HG02610 (cell line): ENCODE measurements around the gene SYNJ1.
A peak's percentile ranks its signal among the peaks of the same experiment; 100 is the strongest.
"Not testable (repeated sequence)": the region's sequence is repeated elsewhere in the genome, so short reads cannot be mapped to it uniquely, and the experiment has no call there.

Source experiments
- ATAC-seq: cut with Tn5 transposase; IDR thresholded peaks from one replicate; pipeline ENCODE4 v1.9.1; 2021; ENCODE audit warnings: mild to moderate bottlenecking, moderate library complexity; ENCODE audit not compliant: unreplicated experiment

The SYNJ1 gene

GRCh38 chr21:32741336-32741735, 13.5 kb upstream of the SYNJ1 start:
- no peak for ATAC-seq

- ATAC-seq: no peak
These were observed 12.1 kb upstream of the SYNJ1 start for GRCh38 chr21:32739946-32740345.

- ATAC-seq: not testable (repeated sequence)
These were observed 8.3 kb upstream of the SYNJ1 start for GRCh38 chr21:32736083-32736482.

DNA sequence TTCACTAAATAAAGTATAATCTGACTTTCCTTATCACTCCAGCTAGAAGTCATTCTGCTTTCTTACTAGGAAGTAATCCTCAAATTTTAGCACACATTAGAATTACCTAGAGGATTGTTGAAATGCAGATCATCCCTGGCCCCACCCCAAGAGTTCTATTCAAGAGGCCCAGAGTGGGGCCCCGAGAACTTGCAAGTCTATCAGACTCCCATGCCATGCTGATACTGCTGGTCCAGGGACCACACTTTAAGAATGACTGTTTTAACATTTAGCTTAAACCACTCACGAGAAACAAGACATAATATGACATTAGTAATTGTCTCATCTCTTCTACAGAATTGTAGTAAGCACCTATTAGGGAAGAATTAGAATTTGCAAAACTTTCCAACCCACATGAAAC, 7.7 kb upstream of the SYNJ1 start:
- no peak for ATAC-seq

DNA sequence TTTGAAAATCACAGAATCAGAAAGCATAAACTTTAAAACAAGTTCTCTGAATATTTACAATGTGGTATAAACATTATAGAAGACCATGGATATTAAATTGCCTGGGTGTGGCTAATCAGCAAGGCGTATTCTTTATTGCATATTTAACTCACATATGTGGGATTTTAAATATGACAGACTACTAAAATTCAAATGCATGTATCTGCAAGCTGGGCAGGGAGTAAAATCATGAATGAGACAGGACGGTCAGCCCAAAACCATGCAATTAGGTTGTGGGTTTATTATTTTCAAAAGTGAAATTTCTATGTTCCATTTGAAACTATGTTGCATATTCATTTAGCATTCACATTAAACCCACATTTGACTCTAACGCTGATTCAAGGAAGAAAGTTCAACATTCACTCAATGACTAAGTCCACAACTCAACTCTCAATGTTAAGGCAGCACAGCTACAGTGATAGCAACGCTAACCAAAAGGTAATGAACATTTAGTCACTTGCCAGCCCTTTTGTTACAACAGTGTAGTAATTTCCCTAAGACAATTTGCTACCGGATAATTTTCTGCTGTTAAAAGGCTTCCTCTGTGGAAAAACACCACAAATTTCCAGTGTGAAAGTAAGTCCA, 6.3 kb upstream of the SYNJ1 start:
- ATAC-seq: no peak

GRCh38 chr21:32733356-32733755, 5.5 kb upstream of the SYNJ1 start:
- ATAC-seq: no peak

DNA sequence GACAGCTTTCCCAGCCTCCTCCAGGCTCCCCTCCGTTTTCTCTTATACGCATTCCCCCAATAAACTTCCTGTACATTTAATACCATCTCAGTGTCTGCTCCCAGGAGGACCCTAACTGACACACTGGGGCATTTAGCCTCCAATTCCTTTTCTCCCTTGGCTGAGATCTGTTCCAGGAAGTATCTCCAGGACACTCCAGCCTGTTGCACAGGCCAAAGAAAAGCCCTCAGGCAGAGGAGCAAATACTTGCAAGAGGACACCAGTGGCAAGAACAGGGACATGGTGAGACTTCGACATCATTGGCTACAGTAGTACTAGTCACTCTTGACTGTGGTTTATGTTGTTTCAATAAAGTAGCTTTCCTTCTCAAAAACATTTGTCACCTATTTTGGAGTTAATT, 4.7 kb upstream of the SYNJ1 start:
- no peak for ATAC-seq

DNA sequence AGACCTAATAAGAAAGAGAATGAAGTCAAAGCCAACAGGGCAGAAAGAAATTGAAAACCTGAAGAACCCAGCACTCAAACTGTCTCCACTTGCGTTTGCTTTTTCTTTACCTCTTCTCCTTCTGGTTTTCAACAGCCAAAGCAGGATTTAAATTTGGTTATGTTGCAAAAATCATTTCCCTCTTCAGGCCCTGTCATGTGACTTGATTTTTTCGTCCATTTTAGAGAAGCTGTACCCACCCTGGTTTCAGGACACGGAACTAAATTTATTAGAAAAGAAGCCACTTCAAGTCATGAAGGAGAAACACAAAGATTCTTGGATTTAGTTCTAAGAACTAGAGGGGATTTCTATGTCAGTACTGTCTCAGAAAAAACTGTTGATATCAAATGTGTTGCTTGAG, 1.0 kb upstream of the SYNJ1 start:
- ATAC-seq: no peak

DNA sequence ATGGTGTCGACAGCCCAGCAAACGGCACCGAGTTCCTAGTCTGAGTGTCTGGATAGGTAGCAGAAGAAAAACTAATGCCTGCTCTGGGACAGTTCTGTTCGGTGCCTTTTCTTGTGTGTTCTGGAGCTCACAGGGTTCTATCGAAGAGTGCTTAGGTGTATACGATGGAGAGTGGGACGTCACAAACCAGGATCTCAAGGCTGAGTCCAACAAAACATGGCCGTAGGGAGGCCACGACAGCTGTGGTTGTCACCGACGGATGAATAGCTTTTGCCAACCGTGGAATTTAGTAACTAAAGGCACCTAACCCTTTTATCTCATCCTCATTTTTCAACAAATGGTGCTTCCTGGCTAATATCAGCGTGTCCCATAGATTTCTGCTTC, 635 bp upstream of the SYNJ1 start:
- no peak for ATAC-seq

DNA sequence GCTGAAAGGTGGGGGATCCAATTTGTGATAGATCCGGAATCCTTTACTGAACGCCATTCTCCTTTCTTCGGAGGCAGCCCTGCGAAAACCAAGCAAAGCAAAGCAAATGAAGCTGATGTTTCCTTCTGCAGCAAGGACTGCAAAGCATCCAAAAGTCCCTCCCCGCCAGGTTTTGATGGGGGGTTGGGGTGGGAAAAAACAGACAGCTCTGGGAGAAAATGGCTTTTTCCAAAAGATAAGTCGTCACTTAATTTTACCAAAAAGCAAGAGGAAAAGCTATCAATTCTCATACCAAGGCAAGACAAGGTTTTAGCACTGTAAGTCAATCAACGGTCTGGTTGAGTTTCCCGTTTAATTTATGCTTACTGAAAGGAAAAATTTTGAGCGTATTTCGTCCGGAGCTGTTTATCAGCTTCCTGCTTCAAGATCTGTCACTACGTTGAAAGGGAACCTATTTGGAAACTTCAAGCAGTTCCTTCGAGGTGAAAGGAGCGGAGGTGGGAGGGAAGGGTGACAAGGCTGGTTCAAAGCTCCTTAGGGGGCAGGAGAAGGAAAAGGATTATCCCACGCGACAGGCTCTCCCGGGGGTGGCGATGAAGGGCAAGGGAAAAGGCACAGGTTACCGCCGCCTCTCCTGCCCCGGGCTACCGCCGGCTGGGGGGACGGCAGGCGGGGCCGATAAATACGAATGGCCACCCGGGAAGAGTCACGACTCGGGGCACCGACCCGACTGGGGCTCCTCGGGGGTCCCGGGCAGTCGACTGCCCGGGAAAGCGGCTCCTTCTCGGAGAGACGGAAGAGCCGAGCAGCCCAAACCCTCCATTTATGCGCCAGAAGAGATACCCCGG, 750 bp downstream of the SYNJ1 start:
- peak; percentile 3 for ATAC-seq

GRCh38 chr21:32719085-32719484, 8.7 kb downstream of the SYNJ1 start:
- no peak for ATAC-seq

DNA sequence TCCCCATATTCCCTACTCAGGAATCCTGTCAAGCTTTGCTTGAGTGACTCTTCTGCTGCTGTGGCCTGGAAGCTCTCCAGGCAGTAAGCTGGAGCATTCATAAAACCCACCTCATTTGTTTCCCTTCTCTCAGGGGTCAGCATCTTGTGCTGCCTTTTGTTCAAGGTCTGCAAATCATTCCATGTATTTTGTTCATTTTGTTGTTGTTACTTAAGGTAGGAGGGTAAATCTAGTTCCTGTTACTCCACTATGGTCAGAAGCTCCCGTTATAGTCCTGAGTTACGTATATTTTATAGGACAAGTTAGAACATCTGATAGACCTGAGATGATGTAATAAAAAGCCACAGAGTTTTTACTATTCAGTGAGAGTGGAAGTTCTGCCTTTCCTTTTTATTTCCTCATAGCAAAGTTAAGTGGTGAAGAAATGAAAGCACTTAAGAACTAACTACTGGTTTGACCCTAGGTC, 9.9 kb downstream of the SYNJ1 start:
- ATAC-seq: no peak

- ATAC-seq: no peak
These were observed 11.3 kb downstream of the SYNJ1 start for GRCh38 chr21:32716486-32716885.

- ATAC-seq: no peak
These were observed 14.1 kb downstream of the SYNJ1 start for GRCh38 chr21:32713726-32714125.

GRCh38 chr21:32712641-32713040, 15.2 kb downstream of the SYNJ1 start:
- no peak for ATAC-seq

GRCh38 chr21:32712043-32712442, 15.8 kb downstream of the SYNJ1 start:
- ATAC-seq: peak; percentile 99

GRCh38 chr21:32710987-32711386, 16.8 kb downstream of the SYNJ1 start:
- ATAC-seq: no peak

DNA sequence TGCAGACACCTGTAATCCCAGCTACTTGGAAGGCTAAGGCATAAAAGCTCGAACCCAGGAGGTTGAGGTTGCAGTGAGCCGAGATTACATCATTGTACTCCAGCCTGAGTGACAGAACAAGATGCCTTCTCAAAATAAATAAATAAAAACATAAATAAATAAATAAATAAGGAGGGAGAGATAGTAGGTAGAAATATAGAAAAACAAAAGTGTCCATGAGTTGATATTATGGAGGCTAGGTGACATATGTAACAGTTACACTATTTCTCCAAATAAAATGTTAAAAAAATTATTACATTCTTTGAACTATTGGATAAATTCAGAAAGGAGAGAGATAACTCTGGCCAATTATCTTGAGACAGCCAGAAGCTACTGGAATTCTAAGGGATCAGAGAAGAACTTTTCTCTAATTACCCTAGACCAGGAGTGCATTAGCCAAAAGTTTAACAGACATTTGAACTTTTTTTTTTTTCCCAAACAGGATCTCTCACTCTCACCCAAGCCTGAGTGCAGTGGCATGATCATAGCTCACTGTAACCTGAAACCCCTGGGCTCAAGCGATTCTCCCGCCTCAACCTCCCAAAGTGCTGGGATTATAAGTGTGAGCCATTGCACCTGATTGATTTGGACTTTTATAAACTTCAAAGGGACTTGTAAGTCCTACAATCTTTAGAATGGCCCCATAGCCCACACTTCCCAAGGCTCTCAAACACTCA, 17.6 kb downstream of the SYNJ1 start:
- ATAC-seq: no peak

DNA sequence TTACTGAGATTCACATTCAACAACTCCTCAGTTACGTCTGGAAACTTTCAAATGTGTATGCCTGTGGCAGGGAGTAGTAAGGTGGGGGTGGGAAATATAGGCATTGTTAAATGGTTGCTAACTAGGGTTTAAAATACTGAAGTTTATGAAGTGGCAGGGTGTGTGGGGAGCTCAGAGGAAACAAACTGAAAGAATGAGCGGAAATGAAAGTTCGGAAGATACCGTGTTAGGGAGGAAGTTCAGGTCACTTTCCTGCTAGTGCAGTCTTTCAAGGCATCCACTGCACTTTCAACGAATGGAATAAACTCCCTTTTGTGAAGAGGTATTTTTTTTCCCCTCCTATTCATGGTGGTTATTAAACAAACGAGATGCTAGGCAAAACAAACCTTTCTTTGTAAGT, 19.7 kb downstream of the SYNJ1 start:
- no peak for ATAC-seq

GRCh38 chr21:32705901-32706300, 21.9 kb downstream of the SYNJ1 start:
- ATAC-seq: no peak

DNA sequence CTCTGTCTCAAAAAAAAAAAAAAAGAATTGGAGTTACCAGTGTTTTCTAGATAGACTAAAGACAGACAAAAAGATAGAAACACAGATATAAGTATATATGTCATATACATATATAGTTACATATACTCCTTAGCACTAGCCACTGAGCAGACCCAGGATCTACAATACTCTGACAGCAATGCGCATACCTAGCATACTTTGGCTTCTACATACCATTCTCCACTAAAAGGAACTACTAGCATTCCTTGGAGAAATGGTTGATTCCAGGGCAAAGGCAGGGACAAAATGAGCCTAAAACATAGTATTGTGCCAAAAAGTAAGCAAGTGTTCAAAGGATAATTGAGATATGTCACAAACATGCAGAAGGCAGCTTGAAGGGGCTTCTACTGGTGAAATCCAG, 22.7 kb downstream of the SYNJ1 start:
- ATAC-seq: no peak

DNA sequence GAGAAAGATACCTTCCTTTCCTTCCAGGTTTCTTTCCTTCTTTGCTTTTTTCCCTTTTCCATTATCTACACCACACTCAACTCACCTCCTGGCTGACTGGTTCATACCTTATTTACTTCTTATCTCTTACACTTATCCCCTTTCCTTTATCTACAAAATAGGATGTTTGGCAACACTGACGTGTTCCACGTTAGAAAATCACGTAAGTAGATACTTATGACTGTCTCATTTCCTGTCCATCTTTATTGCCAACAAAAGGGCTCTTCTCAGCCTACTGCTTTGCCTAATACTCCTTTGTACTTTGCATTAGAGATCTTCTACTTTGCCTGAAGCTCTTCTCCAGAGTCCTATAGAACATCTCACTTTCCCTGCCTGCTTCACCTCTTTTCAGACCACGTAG, 25.1 kb downstream of the SYNJ1 start:
- ATAC-seq: no peak
